ENCODE results near the gene PDIA6.
A peak's percentile ranks its signal among the peaks of the same experiment; 100 is the strongest.

DNA sequence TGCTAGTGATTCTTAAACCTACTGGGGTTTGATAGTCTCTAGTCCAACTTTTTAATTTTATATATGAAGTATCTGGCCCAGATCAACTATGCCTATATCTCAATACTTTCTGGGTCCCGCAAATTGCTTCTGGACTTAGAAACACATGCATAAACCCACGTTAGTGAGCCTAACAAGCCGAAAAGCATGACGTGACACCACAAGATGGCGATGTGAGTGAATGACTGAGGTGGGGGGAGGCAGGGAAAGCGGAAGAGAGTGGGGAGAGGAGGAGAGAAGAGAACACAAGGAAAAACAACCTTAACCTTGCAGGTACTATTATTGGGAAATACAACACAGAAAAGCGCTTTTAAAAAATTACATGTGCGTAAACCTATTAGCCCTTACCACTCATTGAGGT lies 13.8 kb downstream of the PDIA6 start:
- TF ChIP-seq, protein P1, sequence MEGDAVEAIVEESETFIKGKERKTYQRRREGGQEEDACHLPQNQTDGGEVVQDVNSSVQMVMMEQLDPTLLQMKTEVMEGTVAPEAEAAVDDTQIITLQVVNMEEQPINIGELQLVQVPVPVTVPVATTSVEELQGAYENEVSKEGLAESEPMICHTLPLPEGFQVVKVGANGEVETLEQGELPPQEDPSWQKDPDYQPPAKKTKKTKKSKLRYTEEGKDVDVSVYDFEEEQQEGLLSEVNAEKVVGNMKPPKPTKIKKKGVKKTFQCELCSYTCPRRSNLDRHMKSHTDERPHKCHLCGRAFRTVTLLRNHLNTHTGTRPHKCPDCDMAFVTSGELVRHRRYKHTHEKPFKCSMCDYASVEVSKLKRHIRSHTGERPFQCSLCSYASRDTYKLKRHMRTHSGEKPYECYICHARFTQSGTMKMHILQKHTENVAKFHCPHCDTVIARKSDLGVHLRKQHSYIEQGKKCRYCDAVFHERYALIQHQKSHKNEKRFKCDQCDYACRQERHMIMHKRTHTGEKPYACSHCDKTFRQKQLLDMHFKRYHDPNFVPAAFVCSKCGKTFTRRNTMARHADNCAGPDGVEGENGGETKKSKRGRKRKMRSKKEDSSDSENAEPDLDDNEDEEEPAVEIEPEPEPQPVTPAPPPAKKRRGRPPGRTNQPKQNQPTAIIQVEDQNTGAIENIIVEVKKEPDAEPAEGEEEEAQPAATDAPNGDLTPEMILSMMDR (IDR thresholded peaks at IDR 0.05; ENCODE audit: low read depth, low read length): peak; percentile 27
- TF ChIP-seq POLR2A (IDR thresholded peaks at IDR 0.05; ENCODE audit: extremely low read depth, insufficient read length): no peak
- TF ChIP-seq MAX (IDR thresholded peaks at IDR 0.05; ENCODE audit: low read depth, low read length): no peak
